Chondrocyte (in vitro differentiated cells): ENCODE results near the gene BAD. TPM values are rescaled to one million over a fixed set of nuclear protein-coding genes. Genes with fewer than 3 reads are reported as not detected.

Experiments
- DNase-seq: peaks from one replicate; pipeline ENCODE4 v3.0.0; 2021; ENCODE audit warnings: mixed read lengths, low spot score
- H3K27ac Mint-ChIP-seq: one replicate; pipeline ENCODE4 v1.8.0; 2021; ENCODE audit warnings: mild to moderate bottlenecking, moderate library complexity, mixed read lengths; ENCODE audit not compliant: unreplicated experiment
- H3K27me3 Mint-ChIP-seq: 2 replicates; pipeline ENCODE4 v1.8.0; 2021; ENCODE audit warnings: low read depth, mixed read lengths
- H3K36me3 Mint-ChIP-seq: 2 replicates; pipeline ENCODE4 v1.8.0; 2021; ENCODE audit warnings: low read depth, mixed read lengths
- H3K4me1 Mint-ChIP-seq: 2 replicates; pipeline ENCODE4 v1.8.0; 2021; ENCODE audit warnings: low read depth, mild to moderate bottlenecking, mixed read lengths
- H3K4me3 Mint-ChIP-seq: one replicate; pipeline ENCODE4 v1.8.0; 2021; ENCODE audit warnings: mild to moderate bottlenecking, moderate library complexity, mixed read lengths; ENCODE audit not compliant: unreplicated experiment
- H3K9me3 Mint-ChIP-seq: 2 replicates; pipeline ENCODE4 v1.8.0; 2021; ENCODE audit warnings: low read depth, mixed read lengths
- CTCF ChIP-seq: fragments of 200-600 bp; sonication (generic); IDR thresholded peaks from 2 replicates; pipeline ENCODE4 v1.5.0; 2021; ENCODE audit warnings: antibody characterized with exemption, mild to moderate bottlenecking, moderate library complexity
- total RNA-seq: library from RNA; stranded (reverse); gene quantifications from 3 replicates; pipeline ENCODE4 v1.2.1, GENCODE V29; 2021

Gene BAD
- total RNA-seq, 1 donor from 2014 or later = 56.8 TPM

GRCh38 chr11:64239662-64240434, 44.6 kb downstream of the BAD start:
- DNase-seq = no peak
- no peak for TF ChIP-seq CTCF
- Mint-ChIP-seq H3K27ac (peak overlapping the region; percentile 95), H3K36me3 (peaks cover 12% of the 10 kb centered on the region), H3K9me3 (no peaks in the 10 kb centered on the region), H3K27me3 (no peaks in the 10 kb centered on the region), H3K4me3 (peak overlapping the region; percentile 87), H3K4me1 (peaks cover 41% of the 10 kb centered on the region)

DNA sequence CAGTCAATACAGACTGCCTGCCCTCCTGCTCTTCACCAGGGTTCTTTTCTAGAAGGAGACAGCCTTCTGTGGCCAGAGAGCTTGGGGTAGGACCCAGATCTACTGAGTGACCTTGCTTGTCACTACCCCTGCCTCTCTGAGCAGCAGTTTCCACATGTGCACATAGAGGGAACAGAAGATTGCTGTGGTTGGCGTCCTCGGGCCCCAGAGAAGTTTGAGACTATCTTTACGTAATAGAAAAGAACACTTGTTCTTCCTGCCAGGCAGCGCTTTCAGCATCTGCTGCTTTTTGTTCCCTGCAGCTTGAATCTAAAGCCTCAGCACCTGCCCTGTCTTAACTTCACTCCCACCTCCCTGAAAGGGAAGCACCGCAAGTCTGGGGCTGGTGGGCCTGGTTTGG, 45.5 kb downstream of the BAD start:
- H3K36me3 Mint-ChIP-seq = peaks cover 12% of the 10 kb centered on the region
- H3K27ac Mint-ChIP-seq = peak overlapping the region; percentile 15
- no peak for DNase-seq

GRCh38 chr11:64238076-64238475, 46.4 kb downstream of the BAD start:
- H3K4me1 Mint-ChIP-seq = peaks cover 36% of the 10 kb centered on the region
- H3K36me3 Mint-ChIP-seq = peaks cover 7% of the 10 kb centered on the region
- TF ChIP-seq CTCF = no peak
- H3K27me3 Mint-ChIP-seq = no peaks in the 10 kb centered on the region
- no peak for DNase-seq
- no peaks in the 10 kb centered on the region for H3K9me3 Mint-ChIP-seq
- H3K4me3 Mint-ChIP-seq = no peak overlapping the region
- H3K27ac Mint-ChIP-seq = peak overlapping the region; percentile 65

More for the DNA sequence above, 45.5 kb downstream of the BAD start:
- no peak for TF ChIP-seq CTCF
- H3K9me3 Mint-ChIP-seq = no peaks in the 10 kb centered on the region
- no peak overlapping the region for H3K4me3 Mint-ChIP-seq
- no peaks in the 10 kb centered on the region for H3K27me3 Mint-ChIP-seq
- peaks cover 37% of the 10 kb centered on the region for H3K4me1 Mint-ChIP-seq

DNA sequence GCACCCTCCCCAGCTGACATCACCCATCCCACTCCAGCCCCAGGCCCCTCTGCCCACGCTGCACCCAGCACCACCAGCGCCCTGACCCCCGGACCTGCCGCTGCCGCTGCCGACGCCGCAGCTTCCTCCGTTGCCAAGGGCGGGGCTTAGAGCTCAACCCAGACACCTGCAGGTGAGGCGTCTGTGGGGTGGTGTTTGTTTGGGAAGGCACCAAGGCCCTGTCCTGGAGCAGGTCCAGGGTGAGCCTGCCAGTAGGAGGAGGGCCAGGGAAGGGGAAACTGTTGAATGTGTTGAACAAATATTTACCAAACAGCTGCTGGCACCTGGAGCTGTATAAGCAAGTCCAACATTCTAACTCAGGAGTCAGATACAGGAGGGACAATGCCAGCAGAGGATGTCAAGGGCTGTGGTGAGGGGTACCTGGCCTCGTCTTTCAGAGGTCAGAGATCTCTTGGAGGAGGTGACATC, 46.9 kb downstream of the BAD start:
- Mint-ChIP-seq H3K27ac (no peak overlapping the region), H3K4me1 (peaks cover 36% of the 10 kb centered on the region), H3K36me3 (peaks cover 7% of the 10 kb centered on the region), H3K9me3 (no peaks in the 10 kb centered on the region), H3K4me3 (no peak overlapping the region), H3K27me3 (no peaks in the 10 kb centered on the region)
- peak; percentile 90 for DNase-seq
- TF ChIP-seq CTCF = no peak

DNA sequence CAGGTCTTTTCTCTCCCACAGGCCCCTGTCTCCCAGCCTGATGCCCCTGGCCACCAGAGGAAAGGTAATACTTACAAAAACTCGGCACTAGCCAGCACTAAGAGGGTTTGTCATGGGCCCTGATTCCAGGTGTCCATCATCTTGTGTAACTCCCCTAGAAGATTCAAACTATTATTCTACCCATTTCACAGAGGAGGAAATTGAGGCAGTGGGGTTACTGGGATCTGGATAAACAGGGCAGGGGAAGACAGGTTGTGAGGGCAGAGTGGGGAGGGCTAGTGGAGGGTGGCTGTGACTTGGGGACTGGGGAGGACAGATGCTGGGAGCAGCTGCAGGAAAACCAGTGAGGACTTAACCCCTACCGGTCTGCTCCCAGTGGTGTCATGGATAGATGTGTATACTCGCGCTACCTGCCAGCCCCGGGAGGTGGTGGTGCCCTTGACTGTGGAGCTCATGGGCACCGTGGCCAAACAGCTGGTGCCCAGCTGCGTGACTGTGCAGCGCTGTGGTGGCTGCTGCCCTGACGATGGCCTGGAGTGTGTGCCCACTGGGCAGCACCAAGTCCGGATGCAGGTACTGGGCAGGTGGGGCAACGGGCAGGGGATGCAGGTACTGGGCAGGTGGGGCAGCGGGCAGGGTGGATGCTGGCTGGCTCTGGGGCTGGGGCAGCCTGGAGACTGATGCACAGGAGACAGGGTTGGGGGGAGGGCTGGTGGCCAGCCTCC, 48.9 kb downstream of the BAD start:
- peak; percentile 90 for DNase-seq
- Mint-ChIP-seq H3K4me1 (peaks cover 47% of the 10 kb centered on the region), H3K27ac (peak overlapping the region; percentile 79), H3K27me3 (no peaks in the 10 kb centered on the region), H3K4me3 (peak overlapping the region; percentile 81), H3K36me3 (peaks cover 7% of the 10 kb centered on the region), H3K9me3 (no peaks in the 10 kb centered on the region)
- TF ChIP-seq CTCF = no peak
